Dendritic cell treated with granulocyte-macrophage colony-stimulating factor and Interleukin-4, amounts not matched to agents 40 ng/mL and 50 ng/mL, for 4 days (primary cell): ENCODE results near the gene LITAFD.

Source experiments
- H3K27ac Mint-ChIP-seq: one replicate; pipeline ENCODE4 v1.8.0; 2022; ENCODE audit warnings: mild to moderate bottlenecking, mixed read lengths
- H3K27me3 Mint-ChIP-seq: one replicate; pipeline ENCODE4 v1.8.0; 2022; ENCODE audit warnings: mild to moderate bottlenecking, mixed read lengths
- H3K36me3 Mint-ChIP-seq: one replicate; pipeline ENCODE4 v1.8.0; 2022; ENCODE audit warnings: low read depth, mixed read lengths
- H3K4me1 Mint-ChIP-seq: one replicate; pipeline ENCODE4 v1.8.0; 2022; ENCODE audit warnings: low read depth, mixed read lengths
- H3K4me3 Mint-ChIP-seq: one replicate; pipeline ENCODE4 v1.8.0; 2022; ENCODE audit warnings: mild to moderate bottlenecking, moderate library complexity, mixed read lengths
- H3K9me3 Mint-ChIP-seq: one replicate; pipeline ENCODE4 v1.8.0; 2022; ENCODE audit warnings: mixed read lengths
- intact Hi-C: fragments of 100-400 bp; cut with micrococcal nuclease; formaldehyde crosslinking; loops from one replicate; pipeline ENCODE4 v1.15.0; 2022

The LITAFD gene

GRCh38 chr16:8919934-8920462 is 37.8 kb downstream of the LITAFD start:
- intact Hi-C loops: no loop called here
- no peaks in the 10 kb centered on the region for H3K9me3 Mint-ChIP-seq
- no peak overlapping the region for H3K27ac Mint-ChIP-seq
- H3K27me3 Mint-ChIP-seq: no peaks in the 10 kb centered on the region
- no peak overlapping the region for H3K4me3 Mint-ChIP-seq
- peaks cover 99% of the 10 kb centered on the region for H3K36me3 Mint-ChIP-seq
- peaks cover 13% of the 10 kb centered on the region for H3K4me1 Mint-ChIP-seq

- Mint-ChIP-seq H3K36me3 (peaks cover 99% of the 10 kb centered on the region), H3K4me1 (peaks cover 13% of the 10 kb centered on the region), H3K9me3 (no peaks in the 10 kb centered on the region), H3K4me3 (no peak overlapping the region), H3K27ac (no peak overlapping the region), H3K27me3 (no peaks in the 10 kb centered on the region)
- intact Hi-C loops: no loop called here
Measured at GRCh38 chr16:8920645-8921346, 38.6 kb downstream of the LITAFD start.

- H3K9me3 Mint-ChIP-seq: no peaks in the 10 kb centered on the region
- no peaks in the 10 kb centered on the region for H3K27me3 Mint-ChIP-seq
- peaks cover 16% of the 10 kb centered on the region for H3K4me1 Mint-ChIP-seq
- H3K4me3 Mint-ChIP-seq: no peak overlapping the region
- no peak overlapping the region for H3K27ac Mint-ChIP-seq
- peaks cover 99% of the 10 kb centered on the region for H3K36me3 Mint-ChIP-seq
- intact Hi-C loops: no loop called here
Measured at GRCh38 chr16:8921347-8921984, 39.3 kb downstream of the LITAFD start.

GRCh38 chr16:8923199-8923598 is 41.0 kb downstream of the LITAFD start:
- H3K9me3 Mint-ChIP-seq: no peaks in the 10 kb centered on the region
- H3K4me1 Mint-ChIP-seq: peaks cover 22% of the 10 kb centered on the region
- H3K27me3 Mint-ChIP-seq: no peaks in the 10 kb centered on the region
- intact Hi-C loops: no loop called here
- H3K4me3 Mint-ChIP-seq: no peak overlapping the region
- H3K27ac Mint-ChIP-seq: no peak overlapping the region
- peaks cover 99% of the 10 kb centered on the region for H3K36me3 Mint-ChIP-seq

GRCh38 chr16:8924214-8924613 is 42.1 kb downstream of the LITAFD start:
- no peaks in the 10 kb centered on the region for H3K27me3 Mint-ChIP-seq

GRCh38 chr16:8925455-8925854 is 43.3 kb downstream of the LITAFD start:
- H3K4me3 Mint-ChIP-seq: no peak overlapping the region
- H3K36me3 Mint-ChIP-seq: peaks cover 96% of the 10 kb centered on the region
- no peak overlapping the region for H3K27ac Mint-ChIP-seq
- no peaks in the 10 kb centered on the region for H3K27me3 Mint-ChIP-seq
- intact Hi-C loops: no loop called here
- no peaks in the 10 kb centered on the region for H3K9me3 Mint-ChIP-seq
- H3K4me1 Mint-ChIP-seq: peaks cover 38% of the 10 kb centered on the region

More at GRCh38 chr16:8924214-8924613, 42.1 kb downstream of the LITAFD start:
- no peaks in the 10 kb centered on the region for H3K9me3 Mint-ChIP-seq
- no peak overlapping the region for H3K4me3 Mint-ChIP-seq
- peaks cover 99% of the 10 kb centered on the region for H3K36me3 Mint-ChIP-seq
- intact Hi-C loops: no loop called here
- no peak overlapping the region for H3K27ac Mint-ChIP-seq
- peaks cover 32% of the 10 kb centered on the region for H3K4me1 Mint-ChIP-seq

- no peak overlapping the region for H3K27ac Mint-ChIP-seq
- H3K4me1 Mint-ChIP-seq: peaks cover 41% of the 10 kb centered on the region
- no peaks in the 10 kb centered on the region for H3K27me3 Mint-ChIP-seq
- H3K4me3 Mint-ChIP-seq: no peak overlapping the region
- H3K36me3 Mint-ChIP-seq: peaks cover 83% of the 10 kb centered on the region
- intact Hi-C loops: no loop called here
- H3K9me3 Mint-ChIP-seq: no peaks in the 10 kb centered on the region
Measured at GRCh38 chr16:8926827-8927226, 44.7 kb downstream of the LITAFD start.

- H3K4me1 Mint-ChIP-seq: peaks cover 44% of the 10 kb centered on the region
- peaks cover 67% of the 10 kb centered on the region for H3K36me3 Mint-ChIP-seq
- H3K27me3 Mint-ChIP-seq: no peaks in the 10 kb centered on the region
- H3K4me3 Mint-ChIP-seq: no peak overlapping the region
- H3K9me3 Mint-ChIP-seq: no peaks in the 10 kb centered on the region
- intact Hi-C loops: no loop called here
- no peak overlapping the region for H3K27ac Mint-ChIP-seq
Measured at GRCh38 chr16:8928467-8928957, 46.4 kb downstream of the LITAFD start.

GRCh38 chr16:8929086-8929748 is 47.1 kb downstream of the LITAFD start:
- intact Hi-C loops: no loop called here
- peaks cover 46% of the 10 kb centered on the region for H3K4me1 Mint-ChIP-seq
- no peak overlapping the region for H3K4me3 Mint-ChIP-seq
- no peaks in the 10 kb centered on the region for H3K9me3 Mint-ChIP-seq
- H3K27ac Mint-ChIP-seq: peak overlapping the region; percentile 30
- H3K36me3 Mint-ChIP-seq: peaks cover 60% of the 10 kb centered on the region
- H3K27me3 Mint-ChIP-seq: no peaks in the 10 kb centered on the region

- Mint-ChIP-seq H3K36me3 (peaks cover 34% of the 10 kb centered on the region), H3K27me3 (no peaks in the 10 kb centered on the region), H3K9me3 (no peaks in the 10 kb centered on the region), H3K4me3 (no peak overlapping the region), H3K4me1 (peaks cover 53% of the 10 kb centered on the region), H3K27ac (no peak overlapping the region)
- intact Hi-C loops: no loop called here
Measured at GRCh38 chr16:8931859-8932258, 49.7 kb downstream of the LITAFD start.

GRCh38 chr16:8934601-8935000 is 52.5 kb downstream of the LITAFD start:
- no peak overlapping the region for H3K27ac Mint-ChIP-seq
- H3K4me3 Mint-ChIP-seq: no peak overlapping the region
- no peaks in the 10 kb centered on the region for H3K9me3 Mint-ChIP-seq
- intact Hi-C loops: no loop called here
- no peaks in the 10 kb centered on the region for H3K27me3 Mint-ChIP-seq
- H3K4me1 Mint-ChIP-seq: peaks cover 54% of the 10 kb centered on the region
- peaks cover 6% of the 10 kb centered on the region for H3K36me3 Mint-ChIP-seq
